ENCODE measurements around the gene SORD. TPM values are rescaled to one million over a fixed set of nuclear protein-coding genes. Genes with fewer than 3 reads are reported as not detected.

Gene SORD
- polyA plus RNA-seq, 2 donors, result 6.4 to 18.3 TPM

Other genes starting within 250 kb of the SORD start
- gene TERB2, start 66.5 kb upstream of the SORD start, polyA plus RNA-seq, result not detected
- gene DUOX2, start 91.0 kb downstream of the SORD start, polyA plus RNA-seq, result 10 to 100 TPM; 15.8 to 26.3 TPM
- 10 to 100 TPM in 1 of 2 donors, 1 to 10 TPM in 1; 8.4 to 39.1 TPM for gene DUOXA2, start 91.1 kb downstream of the SORD start, polyA plus RNA-seq
- gene DUOXA1, start 106.7 kb downstream of the SORD start, polyA plus RNA-seq, result 100 to 1,000 TPM; 145 to 174 TPM
- 100 to 1,000 TPM in 1 of 2 donors, 10 to 100 TPM in 1; 64.7 to 111 TPM for gene DUOX1, start 106.8 kb downstream of the SORD start, polyA plus RNA-seq
- 1 to 10 TPM; 2.1 to 2.4 TPM for gene SHF, start 164.8 kb downstream of the SORD start, polyA plus RNA-seq
- not detected for gene SLC28A2, start 229.0 kb downstream of the SORD start, polyA plus RNA-seq

Measured in esophagus (tissue), 2 donors.